ENCODE measurements around the gene CDH23.

GRCh38 chr10:71622616-71623015, 225.9 kb downstream of the CDH23 start:
- TF ChIP-seq GATA3 (IDR thresholded peaks at IDR 0.05; ENCODE audit: low read depth, low read length) (no peak), GATA2 (IDR thresholded peaks at IDR 0.05; ENCODE audit: low read depth, low read length) (no peak)

All from SH-SY5Y (cell line).